ENCODE measurements around the gene QRSL1.

DNA sequence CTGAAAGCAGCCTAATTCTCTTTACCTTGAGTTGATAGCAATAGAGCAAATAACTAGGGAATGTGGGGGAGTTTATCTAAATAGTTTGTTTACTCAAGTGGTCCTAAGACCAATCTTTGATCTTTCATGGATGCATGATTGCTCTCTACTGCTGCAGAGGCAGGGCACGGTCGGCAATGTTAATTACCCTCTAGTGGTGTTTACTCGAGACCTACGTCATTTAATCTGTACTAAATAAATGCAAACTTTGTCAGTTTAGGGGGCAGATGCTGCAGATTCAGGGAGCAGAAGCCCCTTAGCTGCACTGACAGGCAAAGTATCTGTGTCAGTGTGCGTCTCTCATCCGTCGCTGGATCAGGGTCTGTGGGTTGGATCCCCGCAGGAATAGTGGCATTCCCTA lies 7.0 kb upstream of the QRSL1 start:
- TF ChIP-seq POLR2AphosphoS5 (IDR thresholded peaks at IDR 0.05) (no peak), POLR2A (IDR thresholded peaks at IDR 0.05) (no peak)
- TF ChIP-seq, protein P1, sequence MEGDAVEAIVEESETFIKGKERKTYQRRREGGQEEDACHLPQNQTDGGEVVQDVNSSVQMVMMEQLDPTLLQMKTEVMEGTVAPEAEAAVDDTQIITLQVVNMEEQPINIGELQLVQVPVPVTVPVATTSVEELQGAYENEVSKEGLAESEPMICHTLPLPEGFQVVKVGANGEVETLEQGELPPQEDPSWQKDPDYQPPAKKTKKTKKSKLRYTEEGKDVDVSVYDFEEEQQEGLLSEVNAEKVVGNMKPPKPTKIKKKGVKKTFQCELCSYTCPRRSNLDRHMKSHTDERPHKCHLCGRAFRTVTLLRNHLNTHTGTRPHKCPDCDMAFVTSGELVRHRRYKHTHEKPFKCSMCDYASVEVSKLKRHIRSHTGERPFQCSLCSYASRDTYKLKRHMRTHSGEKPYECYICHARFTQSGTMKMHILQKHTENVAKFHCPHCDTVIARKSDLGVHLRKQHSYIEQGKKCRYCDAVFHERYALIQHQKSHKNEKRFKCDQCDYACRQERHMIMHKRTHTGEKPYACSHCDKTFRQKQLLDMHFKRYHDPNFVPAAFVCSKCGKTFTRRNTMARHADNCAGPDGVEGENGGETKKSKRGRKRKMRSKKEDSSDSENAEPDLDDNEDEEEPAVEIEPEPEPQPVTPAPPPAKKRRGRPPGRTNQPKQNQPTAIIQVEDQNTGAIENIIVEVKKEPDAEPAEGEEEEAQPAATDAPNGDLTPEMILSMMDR (IDR thresholded peaks at IDR 0.05): no peak

Data from breast epithelium (tissue), 3 donors.